ENCODE results near the gene RBPJL.

DNA sequence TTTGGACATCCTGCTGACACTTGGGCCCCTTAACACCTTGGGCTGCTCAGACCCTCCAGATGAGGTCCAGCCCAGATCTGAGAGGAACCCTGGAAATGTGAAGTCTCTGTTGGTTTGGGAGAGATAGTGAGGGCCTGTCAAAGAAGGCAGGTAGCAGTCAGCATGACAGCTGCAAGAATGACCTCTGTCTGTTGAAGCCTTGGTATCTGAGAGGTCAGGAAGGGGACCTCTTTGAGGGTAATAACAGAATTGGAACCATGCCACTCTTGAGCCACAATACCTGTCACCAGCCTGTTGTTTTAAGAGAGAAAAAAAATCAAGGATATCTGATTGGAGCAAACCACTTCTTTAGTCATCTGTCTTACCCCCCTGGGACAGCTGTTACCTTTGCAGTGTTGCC, 60.5 kb downstream of the RBPJL start:
- TF ChIP-seq, protein P1, sequence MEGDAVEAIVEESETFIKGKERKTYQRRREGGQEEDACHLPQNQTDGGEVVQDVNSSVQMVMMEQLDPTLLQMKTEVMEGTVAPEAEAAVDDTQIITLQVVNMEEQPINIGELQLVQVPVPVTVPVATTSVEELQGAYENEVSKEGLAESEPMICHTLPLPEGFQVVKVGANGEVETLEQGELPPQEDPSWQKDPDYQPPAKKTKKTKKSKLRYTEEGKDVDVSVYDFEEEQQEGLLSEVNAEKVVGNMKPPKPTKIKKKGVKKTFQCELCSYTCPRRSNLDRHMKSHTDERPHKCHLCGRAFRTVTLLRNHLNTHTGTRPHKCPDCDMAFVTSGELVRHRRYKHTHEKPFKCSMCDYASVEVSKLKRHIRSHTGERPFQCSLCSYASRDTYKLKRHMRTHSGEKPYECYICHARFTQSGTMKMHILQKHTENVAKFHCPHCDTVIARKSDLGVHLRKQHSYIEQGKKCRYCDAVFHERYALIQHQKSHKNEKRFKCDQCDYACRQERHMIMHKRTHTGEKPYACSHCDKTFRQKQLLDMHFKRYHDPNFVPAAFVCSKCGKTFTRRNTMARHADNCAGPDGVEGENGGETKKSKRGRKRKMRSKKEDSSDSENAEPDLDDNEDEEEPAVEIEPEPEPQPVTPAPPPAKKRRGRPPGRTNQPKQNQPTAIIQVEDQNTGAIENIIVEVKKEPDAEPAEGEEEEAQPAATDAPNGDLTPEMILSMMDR (IDR thresholded peaks at IDR 0.05), result no peak
- TF ChIP-seq POLR2AphosphoS5 (IDR thresholded peaks at IDR 0.05), result no peak
- TF ChIP-seq POLR2A (IDR thresholded peaks at IDR 0.05), result no peak
